Thyroid gland (tissue), 4 donors: Measurements from ENCODE around the gene FBLN1. TPM values are rescaled to one million over a fixed set of nuclear protein-coding genes. Genes with fewer than 3 reads are reported as not detected.

Source experiments
- DNase-seq, 2 donors: peaks; one replicate each; pipeline ENCODE4 v3.0.0-alpha.2; 2019
- H3K27ac ChIP-seq, 3 donors: fragments of 200-600 bp; sonication (generic); 1 replicate in 2 of 3; 2 replicates in 1 of 3; pipeline ENCODE4 v1.5.1; 2016 to 2019; ENCODE audit warnings: mild to moderate bottlenecking in 1 of 3, moderate library complexity in 1 of 3
- H3K27me3 ChIP-seq: fragments of 200-600 bp; sonication (generic); one replicate; pipeline ENCODE4 v1.5.1; 2019
- H3K36me3 ChIP-seq, 2 donors: fragments of 200-600 bp; sonication (generic); one replicate each; pipeline ENCODE4 v1.5.1; 2016 to 2019
- H3K4me1 ChIP-seq, 2 donors: fragments of 200-600 bp; sonication (generic); one replicate each; pipeline ENCODE4 v1.5.1; 2017 to 2019
- H3K4me3 ChIP-seq, 3 donors: fragments of 200-600 bp; sonication (generic); replicated peaks in 1 of 3; 1 replicate in 2 of 3; 2 replicates in 1 of 3; pipeline ENCODE4 v1.5.1; 2016; ENCODE audit warnings: mild to moderate bottlenecking in 1 of 3
- H3K9me3 ChIP-seq: fragments of 200-600 bp; sonication (generic); one replicate; pipeline ENCODE4 v1.5.1; 2017
- POLR2A ChIP-seq, 2 donors: fragments of 450-650 bp; IDR thresholded peaks; one replicate each; pipeline ENCODE4 v1.6.1; 2017; ENCODE audit warnings: antibody characterized with exemption in 2 of 2, mild to moderate bottlenecking in 2 of 2, moderate library complexity in 1 of 2
- WGBS, 2 donors: methylation state at CpG; one replicate each; pipeline ENCODE4 v1.1.5; 2017; 5-methylcytosine and 5-hydroxymethylcytosine counted together
- intact Hi-C: fragments of 100-400 bp; cut with DNase I; formaldehyde crosslinking; loops from one replicate; pipeline ENCODE4 v1.15.1; 2023
- total RNA-seq, 4 donors: library from RNA; depleted of rRNA; stranded (reverse); fragments of >200 nt; gene quantifications; one replicate each; pipeline ENCODE4 v1.2.3, GENCODE V29; 2016
- TF ChIP-seq, protein P1 (sequence below), 6 experiments: fragments of 200-600 bp in 3 of 6; fragments of 450-650 bp in 3 of 6; sonication (generic) in 3 of 6; IDR thresholded peaks; one replicate each; pipeline ENCODE4 v1.5.1; 2016 to 2019; ENCODE audit warnings: antibody characterized with exemption in 6 of 6, mild to moderate bottlenecking in 2 of 6, inconsistent platforms in 1 of 6, moderate library complexity in 1 of 6

The FBLN1 gene
- total RNA-seq, 4 donors from 2014 or later = 52.3 to 199 (median 163) TPM

DNA sequence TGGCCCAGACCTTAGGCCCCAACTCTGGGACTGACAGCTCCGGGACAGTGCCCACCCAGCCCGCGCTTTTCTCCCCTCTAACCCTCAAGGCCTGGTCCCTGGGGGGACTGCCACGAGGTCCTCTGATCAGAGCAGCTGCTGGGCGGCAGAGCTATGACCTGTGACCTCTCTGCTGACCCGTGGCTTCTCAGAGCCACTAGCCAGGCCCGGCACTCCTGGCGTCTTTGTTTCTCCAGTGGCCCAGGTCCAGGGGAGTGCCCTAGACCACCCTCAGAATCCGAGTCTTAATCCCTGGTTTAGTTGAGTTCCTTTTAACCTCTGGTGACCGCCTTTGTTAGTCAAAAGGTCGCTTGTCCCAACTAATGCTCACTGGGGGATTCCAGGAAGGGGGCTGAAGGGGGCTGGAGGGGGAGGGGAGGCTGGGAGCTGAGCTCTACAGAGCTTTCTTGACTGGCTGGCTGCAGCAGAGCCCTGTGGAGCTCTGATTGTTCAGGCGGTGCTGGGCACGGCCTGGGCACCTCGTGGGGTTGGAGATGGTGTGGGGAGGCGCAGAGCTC, 1.2 kb downstream of the FBLN1 start:
- H3K4me3 ChIP-seq = peak overlapping the region in 1 of 3 donors; percentile 39
- 64 to 72% methylated on average over 12 to 15 of the region's 15 CpGs for WGBS, 2 donors
- TF ChIP-seq, protein P1, sequence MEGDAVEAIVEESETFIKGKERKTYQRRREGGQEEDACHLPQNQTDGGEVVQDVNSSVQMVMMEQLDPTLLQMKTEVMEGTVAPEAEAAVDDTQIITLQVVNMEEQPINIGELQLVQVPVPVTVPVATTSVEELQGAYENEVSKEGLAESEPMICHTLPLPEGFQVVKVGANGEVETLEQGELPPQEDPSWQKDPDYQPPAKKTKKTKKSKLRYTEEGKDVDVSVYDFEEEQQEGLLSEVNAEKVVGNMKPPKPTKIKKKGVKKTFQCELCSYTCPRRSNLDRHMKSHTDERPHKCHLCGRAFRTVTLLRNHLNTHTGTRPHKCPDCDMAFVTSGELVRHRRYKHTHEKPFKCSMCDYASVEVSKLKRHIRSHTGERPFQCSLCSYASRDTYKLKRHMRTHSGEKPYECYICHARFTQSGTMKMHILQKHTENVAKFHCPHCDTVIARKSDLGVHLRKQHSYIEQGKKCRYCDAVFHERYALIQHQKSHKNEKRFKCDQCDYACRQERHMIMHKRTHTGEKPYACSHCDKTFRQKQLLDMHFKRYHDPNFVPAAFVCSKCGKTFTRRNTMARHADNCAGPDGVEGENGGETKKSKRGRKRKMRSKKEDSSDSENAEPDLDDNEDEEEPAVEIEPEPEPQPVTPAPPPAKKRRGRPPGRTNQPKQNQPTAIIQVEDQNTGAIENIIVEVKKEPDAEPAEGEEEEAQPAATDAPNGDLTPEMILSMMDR (IDR thresholded peaks at IDR 0.05) = no peak
- no peak for TF ChIP-seq POLR2A (IDR thresholded peaks at IDR 0.05)
- H3K9me3 ChIP-seq = no peaks in the 10 kb centered on the region
- peaks cover 10 to 12% of the 10 kb centered on the region in 2 donors for H3K4me1 ChIP-seq
- H3K27ac ChIP-seq = peak overlapping the region in 2 of 3 donors; percentile 49 to 59
- H3K27me3 ChIP-seq = no peaks in the 10 kb centered on the region
- DNase-seq = no peak
- intact Hi-C loops = no loop called here
- no peaks in the 10 kb centered on the region for H3K36me3 ChIP-seq

DNA sequence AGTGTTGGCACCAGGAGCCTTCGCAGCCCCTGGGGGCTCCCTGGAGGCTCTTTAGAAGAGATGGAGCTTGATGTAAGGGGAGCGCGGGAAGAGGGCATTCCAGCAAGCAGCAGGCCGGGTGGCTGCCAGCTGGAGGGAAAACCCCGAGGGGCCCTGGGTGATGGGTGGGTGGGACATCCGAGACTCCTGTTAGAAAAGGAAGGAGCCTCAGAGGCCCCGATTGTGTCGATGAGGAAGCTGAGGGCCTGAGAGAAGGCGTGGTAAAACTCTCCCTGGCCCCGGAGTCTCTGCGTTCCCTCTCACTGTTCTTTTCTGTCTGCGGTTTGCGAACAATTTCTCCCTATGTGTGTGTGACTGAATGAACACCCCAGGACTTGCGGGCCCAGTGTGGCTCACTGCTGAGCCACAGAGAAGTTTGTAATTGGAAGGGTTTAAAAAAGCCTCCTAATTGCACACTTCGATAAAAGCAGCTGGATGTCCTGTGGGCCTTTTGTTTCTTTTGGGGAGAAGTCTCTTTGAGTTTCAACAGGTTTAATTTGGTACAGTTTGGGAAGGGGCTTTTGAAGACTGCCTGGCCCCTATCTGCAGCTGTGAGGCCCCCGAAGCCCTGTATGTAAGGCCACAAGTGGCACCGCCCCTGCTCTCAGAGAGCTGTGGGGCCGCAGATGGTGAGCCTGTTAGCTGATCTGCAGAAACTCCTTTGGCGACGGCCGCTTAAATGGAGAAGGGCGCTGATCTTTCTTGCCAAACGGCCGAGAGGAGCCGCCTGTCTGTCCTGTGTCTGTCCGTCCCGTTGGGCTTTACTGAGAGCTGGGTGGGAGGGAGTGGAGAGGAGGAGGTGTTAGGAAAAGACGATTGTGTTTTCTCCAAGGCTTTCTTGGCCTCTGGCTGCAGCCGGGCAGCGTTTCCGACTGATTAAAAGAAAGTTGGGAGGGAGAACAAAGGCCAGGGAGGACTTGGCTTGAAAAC, 2.0 kb downstream of the FBLN1 start:
- no peaks in the 10 kb centered on the region for H3K36me3 ChIP-seq
- WGBS, 2 donors = 47 to 49% methylated on average over 31 of the region's 31 CpGs
- H3K9me3 ChIP-seq = no peaks in the 10 kb centered on the region
- H3K4me1 ChIP-seq = peaks cover 10 to 12% of the 10 kb centered on the region in 2 donors
- intact Hi-C loops = no loop called here
- peak overlapping the region in 1 of 3 donors; percentile 39 for H3K4me3 ChIP-seq
- no peaks in the 10 kb centered on the region for H3K27me3 ChIP-seq
- DNase-seq = no peak
- peak overlapping the region in 1 of 3 donors; percentile 59 for H3K27ac ChIP-seq
- TF ChIP-seq, protein P1 (IDR thresholded peaks at IDR 0.05) = no peak
- TF ChIP-seq POLR2A (IDR thresholded peaks at IDR 0.05) = no peak

DNA sequence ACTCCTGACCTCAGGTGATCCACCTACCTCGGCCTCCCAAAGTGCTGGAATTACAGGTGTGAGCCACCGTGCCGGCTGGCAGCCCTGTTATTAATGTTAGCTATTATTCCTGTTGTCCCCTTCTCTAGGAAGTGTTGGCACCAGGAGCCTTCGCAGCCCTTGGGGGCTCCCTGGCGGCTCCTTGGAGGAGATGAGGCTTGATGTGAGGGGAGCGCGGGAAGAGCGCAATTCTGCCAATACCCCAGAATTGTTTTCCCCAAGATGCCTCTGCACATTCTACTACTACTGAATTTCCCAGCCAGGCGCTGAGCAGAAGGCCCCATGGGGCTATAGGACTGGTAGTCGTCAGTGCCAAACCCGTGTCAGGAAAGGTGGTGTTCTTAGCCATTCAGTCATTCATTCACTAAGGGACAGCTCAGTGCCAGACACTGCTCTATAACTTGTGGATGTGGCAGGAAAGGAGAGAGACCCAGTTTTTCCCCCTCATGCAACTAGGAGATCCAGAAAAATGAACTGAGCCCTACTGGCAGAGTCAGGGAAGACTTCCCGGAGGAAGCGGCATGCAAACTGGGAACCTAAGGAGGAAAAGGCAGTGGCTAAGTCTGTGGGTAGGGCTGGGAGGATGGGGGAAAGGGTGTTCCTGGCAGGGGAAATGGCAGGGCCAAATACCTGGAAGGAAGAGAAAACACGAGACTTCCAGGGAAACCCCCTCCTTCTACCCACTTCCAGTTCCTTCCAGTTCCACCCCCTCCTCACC, 3.5 kb downstream of the FBLN1 start:
- DNase-seq = no peak
- 84 to 93% methylated on average over 13 to 14 of the region's 14 CpGs for WGBS, 2 donors
- H3K36me3 ChIP-seq = no peaks in the 10 kb centered on the region
- H3K4me1 ChIP-seq = peaks cover 10 to 12% of the 10 kb centered on the region in 2 donors
- no peak overlapping the region for H3K27ac ChIP-seq
- no peaks in the 10 kb centered on the region for H3K27me3 ChIP-seq
- intact Hi-C loops = no loop called here
- H3K9me3 ChIP-seq = no peaks in the 10 kb centered on the region
- H3K4me3 ChIP-seq = no peak overlapping the region
- TF ChIP-seq, protein P1 (IDR thresholded peaks at IDR 0.05) = no peak
- TF ChIP-seq POLR2A (IDR thresholded peaks at IDR 0.05) = no peak

DNA sequence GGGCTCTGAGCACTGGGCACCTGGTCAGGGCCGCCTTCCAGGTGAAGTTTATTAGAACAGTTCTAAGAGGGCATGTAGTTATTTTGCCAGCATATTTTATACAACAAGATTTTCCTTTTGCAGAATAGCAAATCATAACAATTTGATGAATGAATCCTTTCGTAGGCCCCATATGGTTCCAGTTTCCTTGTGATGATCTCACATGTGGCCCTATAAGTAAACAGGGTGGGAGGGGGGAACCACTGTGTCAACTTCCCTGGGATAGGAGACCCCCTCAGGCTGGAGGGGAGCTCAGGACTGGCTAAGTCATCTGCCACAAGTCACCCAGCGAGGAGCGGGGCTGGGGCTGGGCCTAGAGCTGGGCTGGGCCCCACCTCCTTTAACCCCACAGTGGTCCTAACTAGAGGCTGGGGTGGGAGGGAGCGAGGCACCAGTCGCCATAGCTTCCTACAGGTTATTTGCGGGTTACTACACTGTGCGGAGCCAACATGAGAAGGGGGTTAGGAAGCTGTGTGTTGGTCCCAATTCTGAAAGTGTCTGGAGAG, 4.2 kb downstream of the FBLN1 start:
- TF ChIP-seq POLR2A (IDR thresholded peaks at IDR 0.05) = no peak
- TF ChIP-seq, protein P1 (IDR thresholded peaks at IDR 0.05) = no peak
- Histone ChIP-seq H3K9me3 (no peaks in the 10 kb centered on the region), H3K4me3 (no peak overlapping the region), H3K27ac (no peak overlapping the region), H3K36me3 (no peaks in the 10 kb centered on the region), H3K27me3 (no peaks in the 10 kb centered on the region), H3K4me1 (peaks cover 10 to 12% of the 10 kb centered on the region in 2 donors)
- no peak for DNase-seq
- intact Hi-C loops = no loop called here
- WGBS, 2 donors = 87 to 89% methylated on average over 4 to 6 of the region's 8 CpGs
